HL-60/S4 treated with retinoic acid at 250 ng/mL for 4 days and 3 days (cell line): Measurements from ENCODE around the gene POLR3K.

Source experiments
- in situ Hi-C: fragments of 300-500 bp; cut with MboI; formaldehyde crosslinking; loops from 2 replicates; pipeline ENCODE4 v1.7.0; 2022; ENCODE audit warnings: low sequenced_read_pairs

Gene POLR3K

GRCh38 chr16:53346-54236 is at the start of gene POLR3K, which contains the start of gene SNRNP25:
Gene POLR3K (minus strand): TSS chr16:53608. CDS start chr16:53586, 22 bp downstream.
Gene SNRNP25 (plus strand): TSS chr16:53828. CDS start chr16:54017, 189 bp downstream.
- in situ Hi-C loops, result no loop called here

GRCh38 chr16:102060-102855 is 48.9 kb upstream of the POLR3K start:
- in situ Hi-C loops, result no loop called here

- in situ Hi-C loops, result no loop called here
Observed at GRCh38 chr16:101586-101985, 48.2 kb upstream of the POLR3K start.

GRCh38 chr16:100989-101388 is 47.6 kb upstream of the POLR3K start:
- in situ Hi-C loops, result no loop called here

GRCh38 chr16:97822-98221 is 44.4 kb upstream of the POLR3K start:
- in situ Hi-C loops, result no loop called here

GRCh38 chr16:96935-97381 is 43.5 kb upstream of the POLR3K start:
- in situ Hi-C loops, result no loop called here

GRCh38 chr16:94918-95265 is 41.5 kb upstream of the POLR3K start:
- in situ Hi-C loops, result no loop called here

GRCh38 chr16:92431-93339 is 39.3 kb upstream of the POLR3K start:
- in situ Hi-C loops, result no loop called here

GRCh38 chr16:91484-91883 is 38.1 kb upstream of the POLR3K start:
- in situ Hi-C loops, result no loop called here

GRCh38 chr16:89391-90302 is 36.2 kb upstream of the POLR3K start:
- in situ Hi-C loops, result no loop called here

- in situ Hi-C loops, result no loop called here
Observed at GRCh38 chr16:88613-89012, 35.2 kb upstream of the POLR3K start.

GRCh38 chr16:86483-86952 is 33.1 kb upstream of the POLR3K start:
- in situ Hi-C loops, result no loop called here

GRCh38 chr16:85865-86264 is 32.5 kb upstream of the POLR3K start:
- in situ Hi-C loops, result no loop called here

GRCh38 chr16:85407-85782 is 32.0 kb upstream of the POLR3K start:
- in situ Hi-C loops, result no loop called here

- in situ Hi-C loops, result no loop called here
Observed at GRCh38 chr16:84718-85406, 31.5 kb upstream of the POLR3K start.

GRCh38 chr16:83781-84615 is 30.6 kb upstream of the POLR3K start:
- in situ Hi-C loops, result no loop called here

GRCh38 chr16:83060-83603 is 29.7 kb upstream of the POLR3K start:
- in situ Hi-C loops, result no loop called here
